HEK293 (cell line): Measurements from ENCODE around the gene ADCY10.

Source experiments
- GLI2 ChIP-seq: fragments of 450-650 bp; formaldehyde crosslinking; IDR thresholded peaks from 2 replicates; pipeline ENCODE4; 2017; ENCODE audit warnings: missing biosample characterization, missing genetic modification characterization, low read depth, borderline replicate concordance
- HOXA7 ChIP-seq: sonication (generic); formaldehyde crosslinking; IDR thresholded peaks from 2 replicates; pipeline ENCODE4 v1.8.1; 2022; ENCODE audit warnings: missing genetic modification reagents, borderline replicate concordance
- SETDB1 ChIP-seq: IDR thresholded peaks from one replicate; pipeline ENCODE4 v1.6.1; 2017; ENCODE audit warnings: mild to moderate bottlenecking, low read length, moderate library complexity, mixed read lengths; ENCODE audit not compliant: insufficient read length
- TF ChIP-seq, protein P1 (sequence below): fragments of 450-650 bp; formaldehyde crosslinking; IDR thresholded peaks from 2 replicates; pipeline ENCODE4 v1.5.1; 2016; ENCODE audit warnings: missing biosample characterization, missing genetic modification characterization

DNA sequence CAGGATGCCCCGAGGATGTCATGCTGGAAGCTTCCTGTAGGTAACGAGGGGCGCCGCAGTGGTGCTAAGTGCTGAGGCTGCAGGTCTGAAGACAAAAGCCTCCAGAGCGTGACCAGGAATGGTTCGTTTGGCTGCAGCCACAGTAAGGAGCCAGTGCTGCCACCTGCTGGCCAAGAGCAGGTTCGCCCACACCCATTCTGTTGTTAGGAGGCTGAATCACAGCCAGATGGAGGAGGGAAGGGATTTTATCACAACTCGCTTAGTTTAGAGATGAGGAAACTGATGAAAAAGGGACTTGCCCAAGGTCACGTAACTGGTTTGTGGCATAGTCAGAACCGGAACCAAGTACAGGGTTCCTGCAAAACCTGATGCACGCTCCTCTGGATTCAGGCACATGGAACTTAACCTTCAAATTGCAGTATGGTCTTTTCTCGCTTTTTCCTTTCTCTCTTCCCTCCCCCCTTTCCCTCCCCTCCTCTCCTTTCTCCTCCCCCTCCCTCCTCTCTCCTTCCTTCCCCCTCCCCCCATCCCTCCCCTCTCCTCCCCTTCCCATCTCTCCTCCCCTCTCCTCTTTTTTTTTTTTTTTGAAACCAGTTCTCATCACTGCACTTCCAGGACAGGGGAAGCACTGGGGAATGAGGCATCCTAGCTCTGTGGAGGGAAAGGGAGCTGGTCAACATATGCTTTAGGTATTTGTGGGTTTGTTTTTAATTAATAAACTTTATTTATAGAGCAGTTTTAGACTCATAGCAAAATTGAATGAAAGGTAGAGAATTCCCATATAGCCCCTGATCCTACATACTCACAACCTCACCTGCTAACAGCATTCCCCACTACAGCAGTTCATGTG is 110.4 kb downstream of the ADCY10 start:
- TF ChIP-seq HOXA7 (CRISPR knock-in tag) = no peak
- TF ChIP-seq, protein P1, sequence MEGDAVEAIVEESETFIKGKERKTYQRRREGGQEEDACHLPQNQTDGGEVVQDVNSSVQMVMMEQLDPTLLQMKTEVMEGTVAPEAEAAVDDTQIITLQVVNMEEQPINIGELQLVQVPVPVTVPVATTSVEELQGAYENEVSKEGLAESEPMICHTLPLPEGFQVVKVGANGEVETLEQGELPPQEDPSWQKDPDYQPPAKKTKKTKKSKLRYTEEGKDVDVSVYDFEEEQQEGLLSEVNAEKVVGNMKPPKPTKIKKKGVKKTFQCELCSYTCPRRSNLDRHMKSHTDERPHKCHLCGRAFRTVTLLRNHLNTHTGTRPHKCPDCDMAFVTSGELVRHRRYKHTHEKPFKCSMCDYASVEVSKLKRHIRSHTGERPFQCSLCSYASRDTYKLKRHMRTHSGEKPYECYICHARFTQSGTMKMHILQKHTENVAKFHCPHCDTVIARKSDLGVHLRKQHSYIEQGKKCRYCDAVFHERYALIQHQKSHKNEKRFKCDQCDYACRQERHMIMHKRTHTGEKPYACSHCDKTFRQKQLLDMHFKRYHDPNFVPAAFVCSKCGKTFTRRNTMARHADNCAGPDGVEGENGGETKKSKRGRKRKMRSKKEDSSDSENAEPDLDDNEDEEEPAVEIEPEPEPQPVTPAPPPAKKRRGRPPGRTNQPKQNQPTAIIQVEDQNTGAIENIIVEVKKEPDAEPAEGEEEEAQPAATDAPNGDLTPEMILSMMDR (tag by site-specific recombination) = peak; percentile 95
- TF ChIP-seq SETDB1 = peak; percentile 46
- no peak for TF ChIP-seq GLI2 (tag by site-specific recombination)
